PC-3 (cell line): ENCODE measurements around the gene BCLAF1. TPM values are rescaled to one million over a fixed set of nuclear protein-coding genes. Genes with fewer than 3 reads are reported as not detected.

Source experiments
- ATAC-seq: fragments of 200-7000 bp; cut with Tn5 transposase; 2 replicates; pipeline ENCODE4 v1.9.1; 2020; ENCODE audit warnings: mild to moderate bottlenecking, moderate library complexity
- BruUV-seq: library from RNA; stranded (reverse); fragments of 400-500 nt; replicated peaks from 2 replicates; lab custom pipeline; 2021; lab: Mats Ljungman, UMichigan
- CTCF ChIA-PET: fragments of 300-600 bp; sonication (Branson Sonifier 250); formaldehyde crosslinking; loops from one replicate; lab custom pipeline; 2022; ENCODE audit warnings: antibody characterized with exemption; lab: Charles Lee
- POLR2A ChIA-PET: fragments of 300-600 bp; sonication (Branson Sonifier 250); formaldehyde crosslinking; loops from one replicate; lab custom pipeline; 2022; ENCODE audit warnings: antibody characterized with exemption; ENCODE audit not compliant: unreplicated experiment; lab: Charles Lee
- DNase-seq: peaks from one replicate; pipeline ENCODE4 v3.0.0-alpha.2; 2015
- H2AFZ ChIP-seq: fragments of 300-600 bp; sonication (generic); 2 replicates; pipeline ENCODE4 v1.6.0; 2016; ENCODE audit warnings: antibody characterized with exemption, low read length
- H3F3A ChIP-seq: fragments of 300-600 bp; sonication (generic); one replicate; pipeline ENCODE4 v1.6.0; 2017; ENCODE audit warnings: antibody characterized with exemption, low read length, control low read depth, mild to moderate bottlenecking; ENCODE audit not compliant: unreplicated experiment
- H3K27ac ChIP-seq: fragments of 300-600 bp; sonication (generic); 2 replicates; pipeline ENCODE4 v1.5.1; 2016; ENCODE audit warnings: mild to moderate bottlenecking, low read length
- H3K27me3 ChIP-seq: fragments of 300-600 bp; sonication (generic); 2 replicates; pipeline ENCODE4 v1.6.1; 2016; ENCODE audit warnings: low read length, mixed read lengths
- H3K36me3 ChIP-seq: fragments of 300-600 bp; sonication (generic); 2 replicates; pipeline ENCODE4 v1.6.1; 2016; ENCODE audit warnings: low read depth, mixed run types, low read length, mixed read lengths
- H3K4me1 ChIP-seq: fragments of 300-600 bp; sonication (generic); 2 replicates; pipeline ENCODE4 v1.5.1; 2016; ENCODE audit warnings: low read length; ENCODE audit not compliant: insufficient read depth
- H3K4me2 ChIP-seq: fragments of 300-600 bp; sonication (generic); 2 replicates; pipeline ENCODE4 v1.6.0; 2016; ENCODE audit warnings: low read length
- H3K4me3 ChIP-seq: fragments of 300-600 bp; sonication (generic); 2 replicates; pipeline ENCODE4 v1.5.1; 2016; ENCODE audit warnings: mild to moderate bottlenecking, low read length, mixed read lengths
- H3K79me2 ChIP-seq: fragments of 300-600 bp; sonication (generic); 2 replicates; pipeline ENCODE4 v1.6.1; 2017; ENCODE audit warnings: low read length, mixed read lengths
- H3K9ac ChIP-seq: fragments of 300-600 bp; sonication (generic); 2 replicates; pipeline ENCODE4 v1.6.0; 2016; ENCODE audit warnings: mild to moderate bottlenecking, low read length
- H3K9me2 ChIP-seq: fragments of 300-600 bp; sonication (generic); replicated peaks from 2 replicates; pipeline ENCODE4 v1.6.1; 2016; ENCODE audit warnings: mixed run types, low read length, mixed read lengths
- H3K9me3 ChIP-seq: fragments of 300-600 bp; sonication (generic); 2 replicates; pipeline ENCODE4 v1.6.1; 2016; ENCODE audit warnings: low read length, mixed read lengths
- H4K20me1 ChIP-seq: fragments of 300-600 bp; sonication (generic); 2 replicates; pipeline ENCODE4 v1.6.1; 2016; ENCODE audit warnings: low read length, mixed read lengths
- EZH2 ChIP-seq: fragments of 300-600 bp; sonication (generic); IDR thresholded peaks from one replicate; pipeline ENCODE4 v1.6.1; 2017; ENCODE audit warnings: antibody characterized with exemption, mild to moderate bottlenecking, low read length; ENCODE audit not compliant: unreplicated experiment
- EZH2phosphoT487 ChIP-seq: fragments of 300-600 bp; sonication (generic); IDR thresholded peaks from 2 replicates; pipeline ENCODE4 v1.6.1; 2018; ENCODE audit warnings: mild to moderate bottlenecking, antibody characterized with exemption, low read length, borderline replicate concordance
- intact Hi-C: fragments of 100-400 bp; cut with micrococcal nuclease; formaldehyde crosslinking; loops from 2 replicates; pipeline ENCODE4 v1.9.0; 2023
- total RNA-seq: library from RNA; depleted of rRNA; stranded (reverse); fragments of >200 nt; gene quantifications from 2 replicates; pipeline ENCODE4 v1.2.3, GENCODE V29; 2014
- TF ChIP-seq, protein P1 (sequence below): fragments of 300-600 bp; sonication (generic); conservative IDR thresholded peaks from 2 replicates; pipeline ENCODE4 v1.5.1; 2017; ENCODE audit warnings: antibody characterized with exemption, low read depth, mild to moderate bottlenecking, low read length

Gene BCLAF1
- total RNA-seq, 1 experiment from 2014 or later = 119 TPM

DNA sequence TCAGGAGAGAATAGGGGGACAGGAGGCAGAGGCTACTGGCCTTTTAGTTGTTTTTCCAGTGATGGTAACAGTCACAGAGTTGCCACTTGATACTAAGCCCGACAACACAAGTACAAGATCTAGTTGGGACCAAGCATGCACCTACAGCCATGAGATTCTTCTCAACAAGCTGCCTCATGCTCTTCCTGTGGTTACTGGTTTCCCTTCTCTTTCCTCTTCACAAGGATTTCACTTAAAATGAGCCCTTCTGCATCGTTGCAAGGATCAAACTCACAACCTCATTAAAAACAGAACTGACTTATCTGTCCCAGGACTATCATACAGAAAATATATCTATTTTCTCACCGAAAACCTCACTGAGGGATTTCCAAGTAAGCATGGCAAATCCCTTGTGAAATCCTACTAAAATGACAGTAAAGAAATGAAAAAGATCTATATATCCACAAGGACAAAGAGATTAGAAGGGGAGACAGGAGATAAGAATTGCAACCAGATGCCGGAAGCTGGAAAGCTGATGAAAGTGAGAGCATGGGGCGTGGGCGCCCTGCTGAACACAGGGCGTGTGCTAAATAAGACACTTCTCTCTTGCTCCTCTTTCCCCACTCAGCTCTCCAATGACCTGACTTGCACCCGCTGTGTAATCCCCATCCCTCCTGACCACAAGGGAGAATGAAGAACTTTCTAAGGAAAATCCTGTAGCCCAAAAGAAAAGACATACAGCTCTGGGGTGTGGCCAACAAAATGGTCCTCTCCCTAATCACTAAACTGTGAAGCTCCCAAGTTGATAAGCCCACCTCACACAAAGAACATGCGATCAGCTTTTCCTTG is 53.0 kb downstream of the BCLAF1 start:
- CTCF ChIA-PET = no interaction called here
- POLR2A ChIA-PET = no interaction called here

DNA sequence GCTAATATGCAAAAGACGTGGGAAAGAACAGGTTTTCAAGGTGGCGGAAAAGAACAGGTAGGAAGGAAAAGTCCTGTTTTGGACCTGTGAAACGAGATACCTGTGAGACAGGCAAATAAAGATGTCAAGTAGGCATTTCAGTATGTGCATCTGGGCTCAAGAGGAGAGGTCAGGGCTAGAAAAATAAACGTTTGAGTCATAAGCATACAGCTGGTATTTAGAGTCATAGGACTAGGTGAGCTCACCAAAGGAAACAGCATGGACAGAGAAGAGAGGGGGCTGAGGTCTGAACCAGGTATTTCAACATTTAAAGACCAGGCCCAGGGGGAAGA is 54.4 kb downstream of the BCLAF1 start:
- Histone ChIP-seq H3K4me3 (no peak overlapping the region), H3F3A (no peaks in the 10 kb centered on the region), H4K20me1 (no peaks in the 10 kb centered on the region), H3K36me3 (peaks cover 5% of the 10 kb centered on the region; the same call in 1 of the 2 replicates), H3K79me2 (no peaks in the 10 kb centered on the region), H3K27ac (peak overlapping the region; percentile 71), H3K9me3 (no peaks in the 10 kb centered on the region), H3K4me1 (0 out of 2 replicates have a peak, but pooled peaks cover 5% of the 10 kb centered on the region), H3K4me2 (no peak overlapping the region), H3K9me2 (no peaks in the 10 kb centered on the region), H2AFZ (no peak overlapping the region), H3K27me3 (no peaks in the 10 kb centered on the region), H3K9ac (no peak overlapping the region)
- BruUV-seq = no TSS peak
- peak; percentile 73 for ATAC-seq
- intact Hi-C loops = no loop called here
- ChIA-PET POLR2A (no interaction called here), CTCF (interaction anchor here (0.6 kb wide), 1 partner anchor 16 kb away, joined by 3 read pairs; no protein-coding TSS in a partner anchor)
- peak; percentile 63 for DNase-seq
- no peak for TF ChIP-seq EZH2phosphoT487
- no peak for TF ChIP-seq EZH2
- TF ChIP-seq, protein P1, sequence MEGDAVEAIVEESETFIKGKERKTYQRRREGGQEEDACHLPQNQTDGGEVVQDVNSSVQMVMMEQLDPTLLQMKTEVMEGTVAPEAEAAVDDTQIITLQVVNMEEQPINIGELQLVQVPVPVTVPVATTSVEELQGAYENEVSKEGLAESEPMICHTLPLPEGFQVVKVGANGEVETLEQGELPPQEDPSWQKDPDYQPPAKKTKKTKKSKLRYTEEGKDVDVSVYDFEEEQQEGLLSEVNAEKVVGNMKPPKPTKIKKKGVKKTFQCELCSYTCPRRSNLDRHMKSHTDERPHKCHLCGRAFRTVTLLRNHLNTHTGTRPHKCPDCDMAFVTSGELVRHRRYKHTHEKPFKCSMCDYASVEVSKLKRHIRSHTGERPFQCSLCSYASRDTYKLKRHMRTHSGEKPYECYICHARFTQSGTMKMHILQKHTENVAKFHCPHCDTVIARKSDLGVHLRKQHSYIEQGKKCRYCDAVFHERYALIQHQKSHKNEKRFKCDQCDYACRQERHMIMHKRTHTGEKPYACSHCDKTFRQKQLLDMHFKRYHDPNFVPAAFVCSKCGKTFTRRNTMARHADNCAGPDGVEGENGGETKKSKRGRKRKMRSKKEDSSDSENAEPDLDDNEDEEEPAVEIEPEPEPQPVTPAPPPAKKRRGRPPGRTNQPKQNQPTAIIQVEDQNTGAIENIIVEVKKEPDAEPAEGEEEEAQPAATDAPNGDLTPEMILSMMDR = no peak

More for the DNA sequence above, 53.0 kb downstream of the BCLAF1 start:
- no peak overlapping the region for H3K27ac ChIP-seq
- H4K20me1 ChIP-seq = no peaks in the 10 kb centered on the region
- no peaks in the 10 kb centered on the region for H3K27me3 ChIP-seq
- no TSS peak for BruUV-seq
- H2AFZ ChIP-seq = no peak overlapping the region
- no peak for ATAC-seq
- no peaks in the 10 kb centered on the region for H3F3A ChIP-seq
- no peaks in the 10 kb centered on the region for H3K9me3 ChIP-seq
- no peak for DNase-seq
- H3K36me3 ChIP-seq = peaks cover 12% of the 10 kb centered on the region; the same call in 1 of the 2 replicates
- H3K4me1 ChIP-seq = 0 out of 2 replicates have a peak, but pooled peaks cover 5% of the 10 kb centered on the region
- no peaks in the 10 kb centered on the region for H3K79me2 ChIP-seq
- intact Hi-C loops = no loop called here
- H3K4me3 ChIP-seq = no peak overlapping the region
- no peaks in the 10 kb centered on the region for H3K9me2 ChIP-seq
- H3K4me2 ChIP-seq = no peak overlapping the region
- TF ChIP-seq, protein P1 = no peak
- TF ChIP-seq EZH2phosphoT487 (no peak), EZH2 (no peak)
- H3K9ac ChIP-seq = no peak overlapping the region

DNA sequence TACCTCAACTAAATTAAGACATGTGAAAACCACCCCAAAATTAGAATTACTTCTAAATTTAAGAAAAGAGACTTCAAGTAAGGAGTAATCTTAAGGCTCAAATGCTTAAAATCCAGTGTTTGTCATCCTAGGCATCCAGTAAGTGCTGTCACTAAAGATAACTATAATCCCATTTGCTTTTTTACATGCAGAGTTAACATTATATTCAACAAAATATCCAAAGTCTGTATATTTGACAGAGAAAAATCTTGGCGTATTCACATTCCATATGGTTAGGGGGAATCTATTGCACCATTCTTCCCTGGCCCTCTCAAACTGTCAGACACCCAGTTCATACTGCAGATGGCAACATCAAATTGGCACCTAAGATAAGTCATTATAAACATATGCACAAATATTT is 56.9 kb downstream of the BCLAF1 start:
- Histone ChIP-seq H3K4me1 (0 out of 2 replicates have a peak, but pooled peaks cover 5% of the 10 kb centered on the region), H4K20me1 (no peaks in the 10 kb centered on the region), H3K79me2 (no peaks in the 10 kb centered on the region), H3K27ac (no peak overlapping the region), H3K27me3 (no peaks in the 10 kb centered on the region), H3K4me3 (no peak overlapping the region), H3K4me2 (no peak overlapping the region), H3F3A (no peaks in the 10 kb centered on the region), H2AFZ (no peak overlapping the region), H3K9me2 (no peaks in the 10 kb centered on the region), H3K9me3 (no peaks in the 10 kb centered on the region), H3K36me3 (peaks cover 5% of the 10 kb centered on the region; the same call in 1 of the 2 replicates), H3K9ac (no peak overlapping the region)
- no peak for DNase-seq
- ChIA-PET CTCF (no interaction called here), POLR2A (no interaction called here)
- TF ChIP-seq EZH2 (no peak), EZH2phosphoT487 (no peak)
- TF ChIP-seq, protein P1 = no peak
- intact Hi-C loops = no loop called here
- no peak for ATAC-seq
- BruUV-seq = no TSS peak
